Osteocyte (in vitro differentiated cells): Measurements from ENCODE around the gene IL7R. TPM values are rescaled to one million over a fixed set of nuclear protein-coding genes. Genes with fewer than 3 reads are reported as not detected.

Source experiments
- DNase-seq: peaks from one replicate; pipeline ENCODE4 v3.0.0; 2021; ENCODE audit warnings: mixed read lengths; ENCODE audit not compliant: unreplicated experiment; ENCODE audit errors: extremely low spot score
- H3K27ac Mint-ChIP-seq: one replicate; pipeline ENCODE4 v1.8.0; 2021; ENCODE audit warnings: mild to moderate bottlenecking, mixed read lengths; ENCODE audit not compliant: unreplicated experiment
- H3K27me3 Mint-ChIP-seq: one replicate; pipeline ENCODE4 v1.8.0; 2021; ENCODE audit warnings: mixed read lengths; ENCODE audit not compliant: unreplicated experiment
- H3K36me3 Mint-ChIP-seq: one replicate; pipeline ENCODE4 v1.8.0; 2021; ENCODE audit warnings: mixed read lengths; ENCODE audit not compliant: unreplicated experiment
- H3K4me1 Mint-ChIP-seq: one replicate; pipeline ENCODE4 v1.8.0; 2021; ENCODE audit warnings: mixed read lengths; ENCODE audit not compliant: unreplicated experiment
- H3K4me3 Mint-ChIP-seq: one replicate; pipeline ENCODE4 v1.8.0; 2021; ENCODE audit warnings: mild to moderate bottlenecking, moderate library complexity, mixed read lengths; ENCODE audit not compliant: unreplicated experiment
- H3K9me3 Mint-ChIP-seq: one replicate; pipeline ENCODE4 v1.8.0; 2021; ENCODE audit warnings: mixed read lengths; ENCODE audit not compliant: unreplicated experiment
- CTCF ChIP-seq: fragments of 200-600 bp; sonication (generic); IDR thresholded peaks from 2 replicates; pipeline ENCODE4 v1.5.0; 2021; ENCODE audit warnings: antibody characterized with exemption, mild to moderate bottlenecking, moderate library complexity
- long read RNA-seq: library from polyadenylated mRNA; unstranded; transcript quantifications from one replicate; pipeline ENCODE4 v2.0.0, GENCODE V29; 2021
- total RNA-seq: library from RNA; stranded (reverse); gene quantifications from 2 replicates; pipeline ENCODE4 v1.2.1, GENCODE V29; 2021

IL7R gene, protein sequence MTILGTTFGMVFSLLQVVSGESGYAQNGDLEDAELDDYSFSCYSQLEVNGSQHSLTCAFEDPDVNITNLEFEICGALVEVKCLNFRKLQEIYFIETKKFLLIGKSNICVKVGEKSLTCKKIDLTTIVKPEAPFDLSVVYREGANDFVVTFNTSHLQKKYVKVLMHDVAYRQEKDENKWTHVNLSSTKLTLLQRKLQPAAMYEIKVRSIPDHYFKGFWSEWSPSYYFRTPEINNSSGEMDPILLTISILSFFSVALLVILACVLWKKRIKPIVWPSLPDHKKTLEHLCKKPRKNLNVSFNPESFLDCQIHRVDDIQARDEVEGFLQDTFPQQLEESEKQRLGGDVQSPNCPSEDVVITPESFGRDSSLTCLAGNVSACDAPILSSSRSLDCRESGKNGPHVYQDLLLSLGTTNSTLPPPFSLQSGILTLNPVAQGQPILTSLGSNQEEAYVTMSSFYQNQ
- 0.43 and 0.44 TPM in 2 replicates for total RNA-seq
- long read RNA-seq, partial matches to known transcripts = 0 of 1 reads
- long read RNA-seq, other reads (novel, unspliced or antisense) = 1 of 1 reads

GRCh38 chr5:35856765-35857351 is at the start of gene IL7R:
Gene IL7R (plus strand): TSS chr5:35856891. CDS start chr5:35856978, 87 bp downstream.
- TF ChIP-seq CTCF = no peak
- Mint-ChIP-seq H3K4me1 (peaks cover 57% of the 10 kb centered on the region), H3K36me3 (no peaks in the 10 kb centered on the region), H3K4me3 (no peak within 1 kb of the TSS), H3K9me3 (no peaks in the 10 kb centered on the region), H3K27me3 (no peaks in the 10 kb centered on the region), H3K27ac (peak within 1 kb of the TSS; percentile 64)
- no peak for DNase-seq

DNA sequence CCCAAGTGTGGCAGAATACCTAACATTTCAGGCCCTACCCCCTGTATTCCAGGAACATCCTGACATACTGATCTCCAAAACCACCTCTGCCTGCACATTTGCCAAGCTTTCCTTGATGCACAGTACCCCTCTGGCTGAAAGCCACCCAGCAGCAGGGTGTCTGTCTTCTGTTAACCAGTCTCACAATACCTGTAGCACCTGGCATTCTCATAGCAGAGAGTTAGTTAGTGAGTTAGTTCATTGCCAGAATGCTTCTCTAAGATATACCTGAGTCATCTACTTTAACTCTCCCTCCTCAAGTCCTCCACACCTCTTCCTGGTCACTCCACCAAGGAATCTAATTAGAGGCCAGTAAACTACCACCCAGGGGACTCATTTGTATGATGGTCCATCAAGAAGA is 46.1 kb upstream of the IL7R start:
- H3K9me3 Mint-ChIP-seq = no peaks in the 10 kb centered on the region
- DNase-seq = no peak
- H3K4me1 Mint-ChIP-seq = no peaks in the 10 kb centered on the region
- no peak for TF ChIP-seq CTCF
- no peak overlapping the region for H3K4me3 Mint-ChIP-seq
- no peaks in the 10 kb centered on the region for H3K36me3 Mint-ChIP-seq
- H3K27ac Mint-ChIP-seq = no peak overlapping the region
- H3K27me3 Mint-ChIP-seq = no peaks in the 10 kb centered on the region

- no peak overlapping the region for H3K4me3 Mint-ChIP-seq
- no peaks in the 10 kb centered on the region for H3K9me3 Mint-ChIP-seq
- TF ChIP-seq CTCF = no peak
- H3K27ac Mint-ChIP-seq = no peak overlapping the region
- H3K4me1 Mint-ChIP-seq = no peaks in the 10 kb centered on the region
- no peak for DNase-seq
- H3K36me3 Mint-ChIP-seq = no peaks in the 10 kb centered on the region
- H3K27me3 Mint-ChIP-seq = no peaks in the 10 kb centered on the region
Observed at GRCh38 chr5:35811108-35811741, 45.5 kb upstream of the IL7R start.

DNA sequence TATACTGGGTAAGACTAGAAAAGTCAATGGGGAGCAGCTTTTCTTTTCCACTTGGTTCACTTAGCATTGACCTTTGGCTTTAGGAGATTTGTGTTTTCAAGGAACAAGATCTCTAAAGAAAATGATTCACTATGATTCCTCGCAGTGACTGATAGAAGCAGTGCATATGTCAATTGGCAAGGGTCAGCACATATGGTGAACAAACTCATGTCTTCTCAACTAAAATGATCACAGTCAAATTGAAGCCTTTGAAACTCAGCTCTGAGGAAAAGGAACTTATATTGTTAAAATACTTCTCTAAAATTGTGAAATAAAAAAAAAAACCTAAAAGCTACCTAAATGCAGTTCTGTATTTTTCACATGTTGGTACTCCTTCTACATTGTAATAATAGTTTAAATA is 43.2 kb upstream of the IL7R start:
- Mint-ChIP-seq H3K36me3 (no peaks in the 10 kb centered on the region), H3K27ac (no peak overlapping the region), H3K4me1 (no peaks in the 10 kb centered on the region), H3K9me3 (no peaks in the 10 kb centered on the region), H3K27me3 (no peaks in the 10 kb centered on the region), H3K4me3 (no peak overlapping the region)
- TF ChIP-seq CTCF = no peak
- DNase-seq = no peak
